HUDEP-2 (cell line): ENCODE results near the gene JMJD1C.
A peak's percentile ranks its signal among the peaks of the same experiment; 100 is the strongest.
"Not testable (repeated sequence)": the region's sequence is repeated elsewhere in the genome, so short reads cannot be mapped to it uniquely, and the experiment has no call there.

Source experiments
- DNase-seq, 76 experiments: peaks; one replicate each; lab custom pipeline; 2025; ENCODE audit not compliant: unreplicated experiment in 76 of 76; lab: John Stamatoyannopoulos, UW

The JMJD1C gene

GRCh38 chr10:63465293-63466143 is at the start of gene JMJD1C:
Gene JMJD1C, minus strand, starts transcription at chr10:63465977. Its CDS starts 315 bp downstream, at chr10:63465662.
- peak in 73 of 76 experiments; percentile 7 to 83 (median 56) for DNase-seq

GRCh38 chr10:63515002-63515763 is 49.4 kb upstream of the JMJD1C start:
- no peak for DNase-seq

GRCh38 chr10:63506554-63506953 is 40.8 kb upstream of the JMJD1C start:
- DNase-seq, result no peak

- DNase-seq, result no peak
Measured at GRCh38 chr10:63505562-63505961, 39.8 kb upstream of the JMJD1C start.

GRCh38 chr10:63504145-63504881 is 38.5 kb upstream of the JMJD1C start:
- DNase-seq, result no peak

- DNase-seq, result no peak
Measured at GRCh38 chr10:63503395-63503794, 37.6 kb upstream of the JMJD1C start.

- DNase-seq, result no peak
Measured at GRCh38 chr10:63502832-63503231, 37.1 kb upstream of the JMJD1C start.

- DNase-seq, result no peak
Measured at GRCh38 chr10:63501954-63502353, 36.2 kb upstream of the JMJD1C start.

- DNase-seq, result not testable (repeated sequence)
Measured at GRCh38 chr10:63500551-63500950, 34.8 kb upstream of the JMJD1C start.

GRCh38 chr10:63498665-63499064 is 32.9 kb upstream of the JMJD1C start:
- DNase-seq, result no peak

GRCh38 chr10:63497321-63497720 is 31.5 kb upstream of the JMJD1C start:
- DNase-seq, result no peak

- no peak for DNase-seq
Measured at GRCh38 chr10:63496561-63496960, 30.8 kb upstream of the JMJD1C start.

- DNase-seq, result no peak
Measured at GRCh38 chr10:63494951-63495350, 29.2 kb upstream of the JMJD1C start.

- no peak for DNase-seq
Measured at GRCh38 chr10:63493004-63493403, 27.2 kb upstream of the JMJD1C start.

- not testable (repeated sequence) for DNase-seq
Measured at GRCh38 chr10:63492317-63492690, 26.5 kb upstream of the JMJD1C start.

- DNase-seq, result no peak
Measured at GRCh38 chr10:63491588-63492316, 26.0 kb upstream of the JMJD1C start.

GRCh38 chr10:63489838-63490237 is 24.1 kb upstream of the JMJD1C start:
- no peak for DNase-seq

GRCh38 chr10:63487990-63488389 is 22.2 kb upstream of the JMJD1C start:
- no peak for DNase-seq

- DNase-seq, result no peak
Measured at GRCh38 chr10:63483983-63484382, 18.2 kb upstream of the JMJD1C start.

- DNase-seq, result no peak
Measured at GRCh38 chr10:63481815-63482421, 16.1 kb upstream of the JMJD1C start.
